ENCODE measurements around the gene B3GALT4.

The B3GALT4 gene

DNA sequence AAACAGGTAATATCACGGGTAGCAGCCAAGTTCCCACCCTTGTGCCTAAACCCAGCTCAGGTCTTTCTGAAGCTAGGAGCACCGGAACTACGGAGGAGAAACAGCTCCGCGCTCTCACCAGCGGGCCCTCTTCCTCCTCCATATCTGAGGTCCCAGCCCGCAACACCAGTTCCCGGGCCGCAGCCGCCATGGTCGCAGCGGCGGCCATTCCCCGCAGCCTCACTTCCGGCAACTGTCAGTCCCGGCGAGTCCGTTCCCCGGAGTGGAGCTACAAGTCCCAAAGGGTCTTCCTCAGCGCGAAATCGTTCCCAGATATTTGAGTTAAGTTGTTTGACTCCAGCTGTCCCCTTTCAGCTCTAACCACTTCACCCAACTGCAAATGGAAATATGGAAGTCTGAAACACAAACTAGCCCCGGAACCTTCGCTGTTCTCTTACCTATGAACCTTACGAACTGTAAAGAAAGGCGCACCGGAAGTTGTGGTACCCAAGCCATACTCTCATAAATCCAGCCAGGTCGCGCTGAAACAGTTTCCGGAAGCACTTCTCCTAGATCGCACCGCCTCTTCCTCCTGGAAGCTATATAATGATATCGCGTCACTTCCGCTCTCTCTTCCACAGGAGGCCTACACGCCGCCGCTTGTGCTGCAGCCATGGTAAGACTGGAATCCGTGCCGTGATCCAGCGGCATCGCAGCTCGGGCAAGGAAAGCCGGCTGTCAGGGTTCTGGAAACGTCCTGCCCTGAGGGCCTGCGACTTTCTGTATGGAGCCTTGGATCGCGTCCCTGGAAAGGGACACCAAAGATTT, 5.3 kb upstream of the B3GALT4 start, which contains the start of the genes RPS18 and VPS52 (continued):
- no peak; the same call in 1 of the 2 replicates for TF ChIP-seq ZNF623 (tag by site-specific recombination; IDR thresholded peaks at IDR 0.05)
- TF ChIP-seq ZNF140 (tag by site-specific recombination; IDR thresholded peaks at IDR 0.05): no peak
- TF ChIP-seq ZNF521 (tag by site-specific recombination; IDR thresholded peaks at IDR 0.05): no peak
- TF ChIP-seq ZNF768 (tag by site-specific recombination; IDR thresholded peaks at IDR 0.05): no peak
- peak; percentile 10; the same call in 1 of the 2 replicates for TF ChIP-seq ZFP69B (tag by site-specific recombination; IDR thresholded peaks at IDR 0.05)

- Histone ChIP-seq H3K4me1 (ENCODE audit: control insufficient read depth, insufficient read depth, low read length) (peaks cover 27% of the 10 kb centered on the region), H3K9me3 (ENCODE audit: control insufficient read depth, insufficient read depth, low read depth, low read length) (no peaks in the 10 kb centered on the region), H3K36me3 (ENCODE audit: control insufficient read depth in 2 of 2, insufficient read depth in 1 of 2, low read length in 2 of 2) (peaks cover 28 to 73% of the 10 kb centered on the region in 2 experiments), H3K4me3 (ENCODE audit: low read depth, low read length) (peak overlapping the region; percentile 77), H3K27ac (ENCODE audit: extremely low read depth, low read depth, low read length) (peak overlapping the region; percentile 99)
- CTCF ChIA-PET: interaction anchor here (0.6 to 2.8 kb wide), 6 partner anchors 9 to 111 kb away, joined by 3 to 8 read pairs (median 3); partner anchors contain the start of genes PFDN6 and WDR46
- TF ChIP-seq ZNF473 (tag by site-specific recombination; IDR thresholded peaks at IDR 0.05) (no peak), KLF7 (tag by site-specific recombination; IDR thresholded peaks at IDR 0.05; ENCODE audit: borderline replicate concordance) (peak; percentile 16; the same call in 1 of the 2 replicates), ZNF830 (tag by site-specific recombination; IDR thresholded peaks at IDR 0.05; ENCODE audit: low read depth) (no peak), IKZF3 (tag by site-specific recombination; IDR thresholded peaks at IDR 0.05) (0 out of 2 replicates have a peak, but pooled peaks have one; percentile 19)
- TF ChIP-seq, protein P1, sequence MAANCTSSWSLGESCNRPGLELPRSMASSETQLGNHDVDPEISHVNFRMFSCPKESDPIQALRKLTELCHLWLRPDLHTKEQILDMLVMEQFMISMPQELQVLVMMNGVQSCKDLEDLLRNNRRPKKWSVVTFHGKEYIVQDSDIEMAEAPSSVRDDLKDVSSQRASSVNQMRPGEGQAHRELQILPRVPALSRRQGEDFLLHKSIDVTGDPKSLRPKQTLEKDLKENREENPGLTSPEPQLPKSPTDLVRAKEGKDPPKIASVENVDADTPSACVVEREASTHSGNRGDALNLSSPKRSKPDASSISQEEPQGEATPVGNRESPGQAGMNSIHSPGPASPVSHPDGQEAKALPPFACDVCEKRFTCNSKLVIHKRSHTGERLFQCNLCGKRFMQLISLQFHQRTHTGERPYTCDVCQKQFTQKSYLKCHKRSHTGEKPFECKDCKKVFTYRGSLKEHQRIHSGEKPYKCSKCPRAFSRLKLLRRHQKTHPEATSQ (tag by site-specific recombination; IDR thresholded peaks at IDR 0.05): 0 out of 2 replicates have a peak, but pooled peaks have one; percentile 6
- POLR2A ChIA-PET: interaction anchor here (0.6 to 3.1 kb wide), 33 partner anchors 9 to 1082 kb away, joined by 3 to 65 read pairs (median 7); partner anchors contain the start of genes CUTA, HSD17B8, PBX2 and PFDN6
These were observed 4.4 kb upstream of the B3GALT4 start for GRCh38 chr6:33272275-33273128.

GRCh38 chr6:33273129-33273923, 3.6 kb upstream of the B3GALT4 start:
- ChIA-PET CTCF (interaction anchor here (2.8 kb wide), 1 partner anchor 23 kb away, joined by 8 read pairs; no protein-coding TSS in a partner anchor), POLR2A (interaction anchor here (0.6 to 3.1 kb wide), 6 partner anchors 17 to 124 kb away, joined by 4 to 65 read pairs (median 16); partner anchors contain the start of genes PFDN6, RGL2, TAPBP and WDR46)
- H3K36me3 ChIP-seq (ENCODE audit: control insufficient read depth in 2 of 2, insufficient read depth in 1 of 2, low read length in 2 of 2): peaks cover 23 to 71% of the 10 kb centered on the region in 2 experiments
- H3K4me1 ChIP-seq (ENCODE audit: control insufficient read depth, insufficient read depth, low read length): peaks cover 27% of the 10 kb centered on the region
- H3K4me3 ChIP-seq (ENCODE audit: low read depth, low read length): peak overlapping the region; percentile 77
- peak; percentile 52; the same call in 1 of the 2 replicates for TF ChIP-seq SP7 (tag by site-specific recombination; IDR thresholded peaks at IDR 0.05)
- TF ChIP-seq ZNF23 (tag by site-specific recombination; IDR thresholded peaks at IDR 0.05; ENCODE audit: borderline replicate concordance): no peak
- 0 out of 2 replicates have a peak, but pooled peaks have one; percentile 24 for TF ChIP-seq KLF9 (tag by site-specific recombination; IDR thresholded peaks at IDR 0.05; ENCODE audit: low read depth)
- no peak for TF ChIP-seq ZNF416 (tag by site-specific recombination; IDR thresholded peaks at IDR 0.05)
- H3K27ac ChIP-seq (ENCODE audit: extremely low read depth, low read depth, low read length): peak overlapping the region; percentile 99
- no peaks in the 10 kb centered on the region for H3K9me3 ChIP-seq (ENCODE audit: control insufficient read depth, insufficient read depth, low read depth, low read length)
